HCT116 (cell line): Measurements from ENCODE around the gene AKAP13. TPM values are rescaled to one million over a fixed set of nuclear protein-coding genes. Genes with fewer than 3 reads are reported as not detected.

ENCODE experiments used
- ATAC-seq: fragments of 200-7000 bp; cut with Tn5 transposase; 2 replicates; pipeline ENCODE4 v1.9.1; 2020; ENCODE audit warnings: mild to moderate bottlenecking, moderate library complexity
- BruUV-seq: library from RNA; stranded (reverse); fragments of 400-500 nt; replicated peaks from 2 replicates; lab custom pipeline; 2021; lab: Mats Ljungman, UMichigan
- CTCF ChIA-PET: fragments of 300-600 bp; sonication (Branson Sonifier 250); formaldehyde crosslinking; loops from one replicate; lab custom pipeline; 2021; ENCODE audit warnings: antibody characterized with exemption; lab: Charles Lee
- POLR2A ChIA-PET: fragments of 300-600, 350-600 bp; sonication (Branson Sonifier 250); formaldehyde crosslinking; loops from one replicate; lab custom pipeline; 2021; ENCODE audit warnings: antibody characterized with exemption; lab: Charles Lee
- RAD21 ChIA-PET, 2 experiments: fragments of 300-600 bp; sonication (Branson Sonifier 250); formaldehyde crosslinking; loops; one replicate each; lab custom pipeline; 2023; ENCODE audit warnings: low total read pairs in 2 of 2; ENCODE audit not compliant: uncharacterized antibody in 2 of 2, unreplicated experiment in 2 of 2, low non-redundant PET in 1 of 2; lab: Charles Lee
- DNase-seq: peaks from one replicate; pipeline ENCODE4 v3.0.0-alpha.2; 2010; ENCODE audit warnings: low read depth, low spot score
- H2AFZ ChIP-seq: fragments of 200-600 bp; shearing (Covaris generic), sonication (generic); 2 replicates; pipeline ENCODE4 v1.6.1; 2017; ENCODE audit warnings: low read depth, mixed run types, mixed read lengths, antibody characterized with exemption, low read length; ENCODE audit not compliant: poor library complexity, severe bottlenecking
- H3K27ac ChIP-seq: 2 replicates; pipeline ENCODE4 v1.5.1; 2012; ENCODE audit warnings: low read depth, low read length
- H3K27me3 ChIP-seq: fragments of 200-600 bp; sonication (generic); 2 replicates; pipeline ENCODE4 v1.6.1; 2016; ENCODE audit warnings: mixed run types, low read length, mixed read lengths; ENCODE audit not compliant: insufficient read depth
- H3K36me3 ChIP-seq, 2 experiments: fragments of 200-500 bp in 1 of 2; fragments of 200-600 bp in 1 of 2; sonication (Bioruptor generic) in 1 of 2; sonication (generic) in 1 of 2; 2 replicates each; pipeline versions ENCODE4 v1.5.1 to v1.6.1; 2014 to 2016; ENCODE audit warnings: low read length in 2 of 2, inconsistent platforms in 1 of 2, mixed read lengths in 1 of 2, mixed run types in 1 of 2; ENCODE audit not compliant: insufficient read depth in 2 of 2, control insufficient read depth in 1 of 2
- H3K4me1 ChIP-seq, 2 experiments: fragments of 200-600 bp in 1 of 2; sonication (generic) in 1 of 2; 2 replicates each; pipeline versions ENCODE4 v1.5.1 to v1.6.1; 2012 to 2017; ENCODE audit warnings: low read length in 2 of 2, inconsistent platforms in 1 of 2, mild to moderate bottlenecking in 1 of 2, mixed read lengths in 1 of 2, mixed run types in 1 of 2, moderate library complexity in 1 of 2; ENCODE audit not compliant: insufficient read depth in 2 of 2, control insufficient read depth in 1 of 2
- H3K4me2 ChIP-seq: fragments of 200-600 bp; sonication (generic); 2 replicates; pipeline ENCODE4 v1.6.1; 2017; ENCODE audit warnings: mixed run types, low read length, mixed read lengths
- H3K4me3 ChIP-seq, 2 experiments: fragments of 200-600 bp in 1 of 2; sonication (generic) in 1 of 2; replicated peaks in 1 of 2; 2 replicates each; pipeline ENCODE4 v1.5.1; 2011 to 2016; ENCODE audit warnings: low read length in 2 of 2, control low read depth in 1 of 2, low read depth in 1 of 2, mild to moderate bottlenecking in 1 of 2, mixed read lengths in 1 of 2, mixed run types in 1 of 2
- H3K79me2 ChIP-seq: fragments of 200-600 bp; sonication (generic); 2 replicates; pipeline ENCODE4 v1.6.1; 2017; ENCODE audit warnings: mild to moderate bottlenecking, mixed run types, low read length, moderate library complexity, mixed read lengths; ENCODE audit not compliant: insufficient read depth
- H3K9ac ChIP-seq: fragments of 200-600 bp; sonication (generic); 2 replicates; pipeline ENCODE4 v1.6.1; 2016; ENCODE audit warnings: low read length, mixed read lengths
- H3K9me2 ChIP-seq: fragments of 200-600 bp; sonication (generic), shearing (Covaris generic); 2 replicates; pipeline ENCODE4 v1.6.1; 2017; ENCODE audit warnings: mixed run types, mild to moderate bottlenecking, moderate library complexity; ENCODE audit not compliant: insufficient read depth
- H3K9me3 ChIP-seq, 2 experiments: fragments of 200-500 bp in 1 of 2; fragments of 200-600 bp in 1 of 2; sonication (Bioruptor generic) in 1 of 2; sonication (generic) in 1 of 2; 2 replicates each; pipeline ENCODE4 v1.6.1; 2014 to 2017; ENCODE audit warnings: low read length in 2 of 2, mixed read lengths in 2 of 2, inconsistent platforms in 1 of 2, low read depth in 1 of 2, mild to moderate bottlenecking in 1 of 2, mixed run types in 1 of 2, moderate library complexity in 1 of 2; ENCODE audit not compliant: control insufficient read depth in 1 of 2, insufficient read depth in 1 of 2
- H4K20me1 ChIP-seq: fragments of 200-600 bp; sonication (generic), shearing (Covaris generic); 2 replicates; pipeline ENCODE4 v1.6.1; 2017; ENCODE audit warnings: mixed run types, mild to moderate bottlenecking, moderate library complexity; ENCODE audit not compliant: insufficient read depth
- CEBPB ChIP-seq: IDR thresholded peaks from 2 replicates; pipeline ENCODE4 v1.6.1; 2012; ENCODE audit warnings: low read depth
- EGR1 ChIP-seq: IDR thresholded peaks from 2 replicates; pipeline ENCODE4 v1.6.1; 2012; ENCODE audit warnings: low read depth
- EZH2 ChIP-seq: fragments of 200-600 bp; sonication (generic); IDR thresholded peaks from 2 replicates; pipeline ENCODE4 v1.6.1; 2017; ENCODE audit warnings: antibody characterized with exemption, mixed run types
- EZH2phosphoT487 ChIP-seq: fragments of 200-600 bp; IDR thresholded peaks from 2 replicates; pipeline ENCODE4 v1.6.1; 2018; ENCODE audit warnings: antibody characterized with exemption, borderline replicate concordance
- FOSL1 ChIP-seq: IDR thresholded peaks from 2 replicates; pipeline ENCODE4 v1.6.1; 2012; ENCODE audit warnings: low read depth
- JUND ChIP-seq: IDR thresholded peaks from 2 replicates; pipeline ENCODE4 v1.6.1; 2012
- POLR2A ChIP-seq: IDR thresholded peaks from 2 replicates; pipeline ENCODE4 v1.7.0; 2011; ENCODE audit warnings: borderline replicate concordance; ENCODE audit not compliant: insufficient read depth, insufficient read length; ENCODE audit errors: extremely low read depth
- RAD21 ChIP-seq: IDR thresholded peaks from 2 replicates; pipeline ENCODE4 v1.6.1; 2012; ENCODE audit warnings: low read depth, mild to moderate bottlenecking
- SIN3A ChIP-seq: IDR thresholded peaks from 2 replicates; pipeline ENCODE4 v1.6.1; 2012; ENCODE audit warnings: low read depth
- SP1 ChIP-seq: IDR thresholded peaks from 2 replicates; pipeline ENCODE4 v1.6.1; 2012; ENCODE audit warnings: low read depth
- SRF ChIP-seq: IDR thresholded peaks from 2 replicates; pipeline ENCODE4 v1.6.1; 2012; ENCODE audit warnings: low read depth
- TCF7L2 ChIP-seq: IDR thresholded peaks from 2 replicates; pipeline ENCODE4 v1.7.0; 2011; ENCODE audit warnings: borderline replicate concordance, inconsistent platforms; ENCODE audit not compliant: insufficient read depth, insufficient read length; ENCODE audit errors: extremely low read depth
- YY1 ChIP-seq: IDR thresholded peaks from 2 replicates; pipeline ENCODE4 v1.6.1; 2011; ENCODE audit warnings: low read length, low read depth, moderate library complexity, mild to moderate bottlenecking; ENCODE audit not compliant: insufficient replicate concordance; ENCODE audit errors: extremely low read depth
- ZFX ChIP-seq: fragments of 450-650 bp; IDR thresholded peaks from 2 replicates; pipeline ENCODE4 v1.6.1; 2017
- ZNF274 ChIP-seq: fragments of 200-500 bp; sonication (Bioruptor generic); IDR thresholded peaks from 2 replicates; pipeline ENCODE4 v1.6.1; 2014; ENCODE audit warnings: mild to moderate bottlenecking, low read depth, low read length, inconsistent platforms
- intact Hi-C: fragments of 100-400 bp; cut with micrococcal nuclease; formaldehyde crosslinking; loops from 2 replicates; pipeline ENCODE4 v1.10.0; 2022
- total RNA-seq: library from RNA; stranded (reverse); gene quantifications from one replicate; pipeline ENCODE4 v1.2.1, GENCODE V29; 2021; ENCODE audit not compliant: unreplicated experiment
- TF ChIP-seq, protein P1 (sequence below): IDR thresholded peaks from 2 replicates; pipeline ENCODE4 v1.6.1; 2012
- TF ChIP-seq, protein P2 (sequence below): IDR thresholded peaks from 2 replicates; pipeline ENCODE4 v1.6.1; 2012
- TF ChIP-seq, protein P3 (sequence below): IDR thresholded peaks from 2 replicates; pipeline ENCODE4 v1.6.1; 2011; ENCODE audit warnings: mild to moderate bottlenecking, low read length, moderate library complexity; ENCODE audit not compliant: insufficient replicate concordance; ENCODE audit errors: extremely low read depth
- TF ChIP-seq, protein P4 (sequence below): IDR thresholded peaks from 2 replicates; pipeline ENCODE4 v1.6.1; 2012; ENCODE audit warnings: low read depth
- TF ChIP-seq, protein P5 (sequence below), 3 experiments: fragments of 200-600 bp in 1 of 3; sonication (generic) in 1 of 3; IDR thresholded peaks in 2 of 3; conservative IDR thresholded peaks in 1 of 3; 2 replicates each; pipeline ENCODE4 v1.5.1; 2012 to 2017; ENCODE audit warnings: low read depth in 2 of 3, low read length in 2 of 3, antibody characterized with exemption in 1 of 3, borderline replicate concordance in 1 of 3, control low read depth in 1 of 3, mild to moderate bottlenecking in 1 of 3, mixed read lengths in 1 of 3, mixed run types in 1 of 3, moderate library complexity in 1 of 3; ENCODE audit not compliant: insufficient read depth in 1 of 3

The AKAP13 gene
- total RNA-seq, 1 experiment from 2014 or later = 43.1 TPM

DNA sequence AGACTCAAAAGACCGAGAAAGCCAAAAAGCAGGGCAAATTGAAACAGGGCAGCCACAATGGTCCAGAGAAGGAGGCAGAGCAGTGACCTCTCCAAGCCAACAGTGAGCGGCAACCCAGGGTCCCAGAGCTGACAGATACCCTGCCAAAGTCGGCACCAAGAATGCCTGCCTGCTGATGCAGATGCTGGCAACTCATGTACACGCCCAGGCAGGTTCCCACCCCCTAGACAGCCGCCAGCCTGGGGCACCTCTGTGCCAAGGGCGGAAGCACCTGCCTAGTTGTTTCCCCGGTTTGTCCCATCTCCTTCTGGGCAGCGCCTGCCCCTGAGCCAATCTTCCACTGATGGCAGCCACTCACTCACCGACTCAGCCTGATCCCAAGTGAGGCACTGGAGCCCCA is 392.3 kb downstream of the AKAP13 start:
- no peaks in the 10 kb centered on the region for H3K9me3 ChIP-seq
- H3K4me2 ChIP-seq = no peak overlapping the region
- no peaks in the 10 kb centered on the region; the same call in 1 of the 2 replicates for H3K79me2 ChIP-seq
- ChIA-PET POLR2A (no interaction called here), RAD21 (no interaction called here), CTCF (no interaction called here)
- H4K20me1 ChIP-seq = no peaks in the 10 kb centered on the region
- no peak overlapping the region for H3K9ac ChIP-seq
- no peaks in the 10 kb centered on the region for H3K36me3 ChIP-seq
- peaks cover 0 to 6% of the 10 kb centered on the region in 2 experiments; a peak in 1 of 4 replicates for H3K4me1 ChIP-seq
- H3K27me3 ChIP-seq = no peaks in the 10 kb centered on the region
- BruUV-seq = no TSS peak
- H2AFZ ChIP-seq = no peak overlapping the region
- TF ChIP-seq, protein P1, sequence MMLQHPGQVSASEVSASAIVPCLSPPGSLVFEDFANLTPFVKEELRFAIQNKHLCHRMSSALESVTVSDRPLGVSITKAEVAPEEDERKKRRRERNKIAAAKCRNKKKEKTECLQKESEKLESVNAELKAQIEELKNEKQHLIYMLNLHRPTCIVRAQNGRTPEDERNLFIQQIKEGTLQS = no peak
- TF ChIP-seq YY1 (no peak), CEBPB (no peak), SIN3A (no peak), EGR1 (no peak), EZH2 (no peak), POLR2A (no peak), SRF (no peak), JUND (no peak), SP1 (no peak), TCF7L2 (no peak), ZFX (no peak), FOSL1 (no peak), RAD21 (no peak), EZH2phosphoT487 (no peak), ZNF274 (no peak)
- TF ChIP-seq, protein P2, sequence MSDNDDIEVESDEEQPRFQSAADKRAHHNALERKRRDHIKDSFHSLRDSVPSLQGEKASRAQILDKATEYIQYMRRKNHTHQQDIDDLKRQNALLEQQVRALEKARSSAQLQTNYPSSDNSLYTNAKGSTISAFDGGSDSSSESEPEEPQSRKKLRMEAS = no peak
- TF ChIP-seq, protein P3, sequence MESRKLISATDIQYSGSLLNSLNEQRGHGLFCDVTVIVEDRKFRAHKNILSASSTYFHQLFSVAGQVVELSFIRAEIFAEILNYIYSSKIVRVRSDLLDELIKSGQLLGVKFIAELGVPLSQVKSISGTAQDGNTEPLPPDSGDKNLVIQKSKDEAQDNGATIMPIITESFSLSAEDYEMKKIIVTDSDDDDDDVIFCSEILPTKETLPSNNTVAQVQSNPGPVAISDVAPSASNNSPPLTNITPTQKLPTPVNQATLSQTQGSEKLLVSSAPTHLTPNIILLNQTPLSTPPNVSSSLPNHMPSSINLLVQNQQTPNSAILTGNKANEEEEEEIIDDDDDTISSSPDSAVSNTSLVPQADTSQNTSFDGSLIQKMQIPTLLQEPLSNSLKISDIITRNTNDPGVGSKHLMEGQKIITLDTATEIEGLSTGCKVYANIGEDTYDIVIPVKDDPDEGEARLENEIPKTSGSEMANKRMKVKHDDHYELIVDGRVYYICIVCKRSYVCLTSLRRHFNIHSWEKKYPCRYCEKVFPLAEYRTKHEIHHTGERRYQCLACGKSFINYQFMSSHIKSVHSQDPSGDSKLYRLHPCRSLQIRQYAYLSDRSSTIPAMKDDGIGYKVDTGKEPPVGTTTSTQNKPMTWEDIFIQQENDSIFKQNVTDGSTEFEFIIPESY = no peak
- TF ChIP-seq, protein P4, sequence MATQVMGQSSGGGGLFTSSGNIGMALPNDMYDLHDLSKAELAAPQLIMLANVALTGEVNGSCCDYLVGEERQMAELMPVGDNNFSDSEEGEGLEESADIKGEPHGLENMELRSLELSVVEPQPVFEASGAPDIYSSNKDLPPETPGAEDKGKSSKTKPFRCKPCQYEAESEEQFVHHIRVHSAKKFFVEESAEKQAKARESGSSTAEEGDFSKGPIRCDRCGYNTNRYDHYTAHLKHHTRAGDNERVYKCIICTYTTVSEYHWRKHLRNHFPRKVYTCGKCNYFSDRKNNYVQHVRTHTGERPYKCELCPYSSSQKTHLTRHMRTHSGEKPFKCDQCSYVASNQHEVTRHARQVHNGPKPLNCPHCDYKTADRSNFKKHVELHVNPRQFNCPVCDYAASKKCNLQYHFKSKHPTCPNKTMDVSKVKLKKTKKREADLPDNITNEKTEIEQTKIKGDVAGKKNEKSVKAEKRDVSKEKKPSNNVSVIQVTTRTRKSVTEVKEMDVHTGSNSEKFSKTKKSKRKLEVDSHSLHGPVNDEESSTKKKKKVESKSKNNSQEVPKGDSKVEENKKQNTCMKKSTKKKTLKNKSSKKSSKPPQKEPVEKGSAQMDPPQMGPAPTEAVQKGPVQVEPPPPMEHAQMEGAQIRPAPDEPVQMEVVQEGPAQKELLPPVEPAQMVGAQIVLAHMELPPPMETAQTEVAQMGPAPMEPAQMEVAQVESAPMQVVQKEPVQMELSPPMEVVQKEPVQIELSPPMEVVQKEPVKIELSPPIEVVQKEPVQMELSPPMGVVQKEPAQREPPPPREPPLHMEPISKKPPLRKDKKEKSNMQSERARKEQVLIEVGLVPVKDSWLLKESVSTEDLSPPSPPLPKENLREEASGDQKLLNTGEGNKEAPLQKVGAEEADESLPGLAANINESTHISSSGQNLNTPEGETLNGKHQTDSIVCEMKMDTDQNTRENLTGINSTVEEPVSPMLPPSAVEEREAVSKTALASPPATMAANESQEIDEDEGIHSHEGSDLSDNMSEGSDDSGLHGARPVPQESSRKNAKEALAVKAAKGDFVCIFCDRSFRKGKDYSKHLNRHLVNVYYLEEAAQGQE = no peak
- TF ChIP-seq, protein P5, sequence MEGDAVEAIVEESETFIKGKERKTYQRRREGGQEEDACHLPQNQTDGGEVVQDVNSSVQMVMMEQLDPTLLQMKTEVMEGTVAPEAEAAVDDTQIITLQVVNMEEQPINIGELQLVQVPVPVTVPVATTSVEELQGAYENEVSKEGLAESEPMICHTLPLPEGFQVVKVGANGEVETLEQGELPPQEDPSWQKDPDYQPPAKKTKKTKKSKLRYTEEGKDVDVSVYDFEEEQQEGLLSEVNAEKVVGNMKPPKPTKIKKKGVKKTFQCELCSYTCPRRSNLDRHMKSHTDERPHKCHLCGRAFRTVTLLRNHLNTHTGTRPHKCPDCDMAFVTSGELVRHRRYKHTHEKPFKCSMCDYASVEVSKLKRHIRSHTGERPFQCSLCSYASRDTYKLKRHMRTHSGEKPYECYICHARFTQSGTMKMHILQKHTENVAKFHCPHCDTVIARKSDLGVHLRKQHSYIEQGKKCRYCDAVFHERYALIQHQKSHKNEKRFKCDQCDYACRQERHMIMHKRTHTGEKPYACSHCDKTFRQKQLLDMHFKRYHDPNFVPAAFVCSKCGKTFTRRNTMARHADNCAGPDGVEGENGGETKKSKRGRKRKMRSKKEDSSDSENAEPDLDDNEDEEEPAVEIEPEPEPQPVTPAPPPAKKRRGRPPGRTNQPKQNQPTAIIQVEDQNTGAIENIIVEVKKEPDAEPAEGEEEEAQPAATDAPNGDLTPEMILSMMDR (IDR thresholded peaks at IDR 0.05 in 2 of 3, conservative IDR thresholded peaks at IDR 0.05 in 1 of 3; ENCODE audit: borderline replicate concordance in 1 of 3, insufficient read depth in 1 of 3, low read depth in 2 of 3, low read length in 2 of 3) = no peak
- no peak overlapping the region for H3K4me3 ChIP-seq
- no peak overlapping the region for H3K27ac ChIP-seq
- DNase-seq (no peak), ATAC-seq (no peak)
- no peaks in the 10 kb centered on the region for H3K9me2 ChIP-seq
- intact Hi-C loops = no loop called here
